Suppressor macrophage treated with lipopolysaccharide for 1 hour (primary cell): ENCODE results near the gene DHX29.

Experiments used
- DNase-seq, 3 donors: peaks; one replicate each; pipeline ENCODE4 v3.0.0-alpha.2; 2020 to 2022

The DHX29 gene

GRCh38 chr5:55232271-55232984 lies 75.1 kb downstream of the DHX29 start:
- DNase-seq, result no peak

- peak in 1 of 3 donors; percentile 10 for DNase-seq
Observed at GRCh38 chr5:55231919-55232270, 75.6 kb downstream of the DHX29 start.

- peak in 2 of 3 donors; percentile 23 to 32 for DNase-seq
Observed at GRCh38 chr5:55231029-55231918, 76.2 kb downstream of the DHX29 start.

GRCh38 chr5:55230086-55230629 lies 77.3 kb downstream of the DHX29 start:
- no peak for DNase-seq

- no peak for DNase-seq
Observed at GRCh38 chr5:55227664-55228430, 79.6 kb downstream of the DHX29 start.

- DNase-seq, result peak; percentile 47 to 80 (median 60)
Observed at GRCh38 chr5:55226934-55227663, 80.4 kb downstream of the DHX29 start, which contains the start of gene MCIDAS. TSS of gene MCIDAS (minus strand) at chr5:55227315. CDS start at chr5:55227138, 177 bp downstream.

- peak; percentile 23 to 44 (median 40) for DNase-seq
Observed at GRCh38 chr5:55226027-55226933, 81.2 kb downstream of the DHX29 start.

GRCh38 chr5:55225346-55225745 lies 82.1 kb downstream of the DHX29 start:
- no peak for DNase-seq

GRCh38 chr5:55223812-55224240 lies 83.7 kb downstream of the DHX29 start:
- DNase-seq, result no peak

GRCh38 chr5:55222985-55223811 lies 84.3 kb downstream of the DHX29 start:
- peak in 2 of 3 donors; percentile 37 to 41 for DNase-seq

- DNase-seq, result peak; percentile 47 to 66 (median 56)
Observed at GRCh38 chr5:55222092-55222984, 85.2 kb downstream of the DHX29 start.

GRCh38 chr5:55220433-55221185 lies 86.9 kb downstream of the DHX29 start:
- DNase-seq, result peak in 2 of 3 donors; percentile 30 to 47

GRCh38 chr5:55219770-55220169 lies 87.7 kb downstream of the DHX29 start:
- no peak for DNase-seq

GRCh38 chr5:55218967-55219366 lies 88.5 kb downstream of the DHX29 start:
- DNase-seq, result no peak

GRCh38 chr5:55211184-55211874 lies 96.2 kb downstream of the DHX29 start:
- no peak for DNase-seq
